GM12892 (cell line): ENCODE results near the gene SLC37A1.

Source experiments
- POLR2A ChIP-seq: IDR thresholded peaks from 2 replicates; pipeline ENCODE4 v1.6.1; 2011; ENCODE audit warnings: low read depth, low read length, control low read depth
- POLR2AphosphoS5 ChIP-seq: IDR thresholded peaks from 2 replicates; pipeline ENCODE4 v1.6.1; 2011; ENCODE audit warnings: low read depth, low read length, control low read depth

DNA sequence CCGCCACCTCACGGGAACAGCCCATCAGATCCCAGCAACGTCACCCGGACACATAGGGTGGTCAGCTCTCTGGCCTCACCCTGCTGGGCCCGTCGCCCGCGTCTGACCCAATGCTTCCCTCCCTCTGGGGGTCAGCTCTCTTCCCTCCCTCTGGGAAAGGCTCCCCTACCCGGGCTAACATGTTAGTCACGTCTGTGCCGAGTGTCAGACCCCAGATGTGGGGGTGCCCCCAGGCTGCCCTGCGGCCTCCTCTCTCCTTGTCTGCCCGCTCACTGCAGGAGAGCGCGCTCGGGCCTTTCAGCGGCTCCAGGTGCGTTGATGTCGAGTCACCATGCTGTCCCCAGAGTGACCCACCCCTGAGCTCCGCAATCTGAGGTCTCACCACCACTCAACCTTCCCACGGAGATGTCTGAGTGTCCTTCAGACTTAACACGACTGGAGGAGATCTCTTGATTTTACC lies 34.3 kb downstream of the SLC37A1 start:
- TF ChIP-seq POLR2AphosphoS5 (no peak), POLR2A (no peak)
